PC-9 (cell line): ENCODE results near the gene GNAQ.
"Not testable (repeated sequence)": the region's sequence is repeated elsewhere in the genome, so short reads cannot be mapped to it uniquely, and the experiment has no call there.

Source experiments
- EZH2 ChIP-seq: fragments of 200-600 bp; sonication (generic); IDR thresholded peaks from 2 replicates; pipeline ENCODE4 v1.8.0; 2017; ENCODE audit warnings: antibody characterized with exemption, low read depth
- TF ChIP-seq, protein P1 (sequence below): fragments of 200-600 bp; sonication (generic); conservative IDR thresholded peaks from 2 replicates; pipeline ENCODE4 v1.6.1; 2017; ENCODE audit warnings: mixed run types, antibody characterized with exemption, mild to moderate bottlenecking, moderate library complexity

DNA sequence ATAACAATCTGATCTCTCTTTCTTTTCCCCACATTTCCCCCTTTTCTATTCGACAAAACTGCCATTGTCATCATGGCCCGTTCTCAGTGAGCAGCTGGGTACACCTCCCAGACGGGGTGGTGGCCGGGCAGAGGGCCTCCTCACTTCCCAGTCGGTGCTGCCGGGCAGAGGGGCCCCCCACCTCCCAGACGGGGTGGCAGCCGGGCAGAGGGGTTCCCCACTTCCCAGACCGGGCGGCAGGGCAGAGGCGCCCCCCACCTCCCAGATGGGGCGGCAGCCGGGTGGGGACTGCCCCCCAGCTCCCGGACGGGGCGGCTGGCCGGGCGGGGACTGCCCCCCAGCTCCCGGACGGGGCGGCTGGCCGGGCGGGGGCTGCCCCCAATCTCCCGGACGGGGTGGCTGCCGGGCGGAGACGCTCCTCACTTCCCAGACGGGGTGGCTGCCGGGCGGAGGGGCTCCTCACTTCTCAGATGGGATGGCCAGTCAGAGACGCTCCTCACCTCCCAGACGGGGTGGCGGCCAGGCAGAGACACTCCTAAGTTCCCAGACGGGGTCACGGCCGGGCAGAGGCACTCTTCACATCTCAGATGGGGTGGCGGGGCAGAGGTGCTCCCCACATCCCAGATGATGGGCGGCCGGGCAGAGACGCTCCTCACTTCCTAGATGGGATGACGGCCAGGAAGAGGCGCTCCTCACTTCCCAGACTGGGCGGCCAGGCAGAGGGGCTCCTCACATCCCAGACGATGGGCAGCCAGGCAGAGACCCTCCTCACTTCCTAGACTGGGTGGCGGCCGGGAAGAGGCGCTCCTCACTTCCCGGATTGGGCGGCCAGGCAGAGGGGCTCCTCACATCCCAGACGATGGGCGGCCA, 328.9 kb downstream of the GNAQ start:
- TF ChIP-seq, protein P1, sequence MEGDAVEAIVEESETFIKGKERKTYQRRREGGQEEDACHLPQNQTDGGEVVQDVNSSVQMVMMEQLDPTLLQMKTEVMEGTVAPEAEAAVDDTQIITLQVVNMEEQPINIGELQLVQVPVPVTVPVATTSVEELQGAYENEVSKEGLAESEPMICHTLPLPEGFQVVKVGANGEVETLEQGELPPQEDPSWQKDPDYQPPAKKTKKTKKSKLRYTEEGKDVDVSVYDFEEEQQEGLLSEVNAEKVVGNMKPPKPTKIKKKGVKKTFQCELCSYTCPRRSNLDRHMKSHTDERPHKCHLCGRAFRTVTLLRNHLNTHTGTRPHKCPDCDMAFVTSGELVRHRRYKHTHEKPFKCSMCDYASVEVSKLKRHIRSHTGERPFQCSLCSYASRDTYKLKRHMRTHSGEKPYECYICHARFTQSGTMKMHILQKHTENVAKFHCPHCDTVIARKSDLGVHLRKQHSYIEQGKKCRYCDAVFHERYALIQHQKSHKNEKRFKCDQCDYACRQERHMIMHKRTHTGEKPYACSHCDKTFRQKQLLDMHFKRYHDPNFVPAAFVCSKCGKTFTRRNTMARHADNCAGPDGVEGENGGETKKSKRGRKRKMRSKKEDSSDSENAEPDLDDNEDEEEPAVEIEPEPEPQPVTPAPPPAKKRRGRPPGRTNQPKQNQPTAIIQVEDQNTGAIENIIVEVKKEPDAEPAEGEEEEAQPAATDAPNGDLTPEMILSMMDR: not testable (repeated sequence)
- not testable (repeated sequence) for TF ChIP-seq EZH2
